ENCODE measurements around the gene ANK3. TPM values are rescaled to one million over a fixed set of nuclear protein-coding genes. Genes with fewer than 3 reads are reported as not detected.

ANK3 gene
- total and polyA plus RNA-seq, 8 donors = 3.3 to 28.5 (median 17.3) TPM

DNA sequence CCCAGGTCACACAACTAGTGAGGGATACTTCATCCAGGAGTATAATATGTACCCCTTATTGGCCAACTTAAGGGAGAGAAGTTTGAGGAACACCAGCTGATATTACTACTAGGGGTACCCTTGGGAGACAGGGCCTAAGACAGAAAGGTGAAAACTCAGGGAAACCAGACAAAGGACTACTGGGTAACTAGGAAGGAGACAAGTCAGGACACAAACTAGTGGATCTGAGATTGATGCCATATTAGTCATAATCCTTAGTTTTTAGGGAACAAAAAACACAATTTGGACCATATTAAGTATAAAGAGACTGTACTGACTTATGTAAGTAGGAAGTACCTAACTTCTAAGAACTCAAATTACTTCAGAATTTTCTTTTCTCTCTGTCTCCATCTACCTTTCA lies 404.0 kb downstream of the ANK3 start:
- H3K36me3 ChIP-seq = no peaks in the 10 kb centered on the region

DNA sequence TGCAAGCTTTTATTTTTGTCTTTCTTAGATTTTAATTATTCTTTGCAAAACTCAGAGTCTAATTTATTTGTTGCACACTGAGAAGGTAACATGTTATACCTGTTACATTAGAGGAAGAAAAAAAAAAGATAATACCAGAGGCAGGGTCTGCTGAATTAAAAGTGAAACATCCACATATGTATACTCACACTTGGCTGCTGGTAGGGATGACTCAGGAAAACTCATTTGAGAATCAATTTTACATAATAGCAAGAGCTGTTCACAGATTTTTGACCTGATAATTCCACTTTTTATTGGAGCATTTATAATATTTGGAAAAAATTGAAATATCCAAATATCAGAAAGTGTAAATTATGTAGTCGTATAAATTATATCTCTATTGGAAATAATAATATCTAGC lies 405.3 kb downstream of the ANK3 start:
- WGBS, 2 donors = 92 to 98% methylated on average over 1 of the region's 1 CpG
- no peaks in the 10 kb centered on the region for H3K36me3 ChIP-seq
- no peak for ATAC-seq
- H3K27ac ChIP-seq = no peak overlapping the region
- no peak for DNase-seq
- no peaks in the 10 kb centered on the region for H3K4me1 ChIP-seq
- no peak overlapping the region for H3K4me3 ChIP-seq
- no peaks in the 10 kb centered on the region for H3K9me3 ChIP-seq
- intact Hi-C loops (cut with DNase I) = no loop called here
- FAIRE-seq = no peak
- H3K27me3 ChIP-seq = no peaks in the 10 kb centered on the region
- TF ChIP-seq, protein P1, sequence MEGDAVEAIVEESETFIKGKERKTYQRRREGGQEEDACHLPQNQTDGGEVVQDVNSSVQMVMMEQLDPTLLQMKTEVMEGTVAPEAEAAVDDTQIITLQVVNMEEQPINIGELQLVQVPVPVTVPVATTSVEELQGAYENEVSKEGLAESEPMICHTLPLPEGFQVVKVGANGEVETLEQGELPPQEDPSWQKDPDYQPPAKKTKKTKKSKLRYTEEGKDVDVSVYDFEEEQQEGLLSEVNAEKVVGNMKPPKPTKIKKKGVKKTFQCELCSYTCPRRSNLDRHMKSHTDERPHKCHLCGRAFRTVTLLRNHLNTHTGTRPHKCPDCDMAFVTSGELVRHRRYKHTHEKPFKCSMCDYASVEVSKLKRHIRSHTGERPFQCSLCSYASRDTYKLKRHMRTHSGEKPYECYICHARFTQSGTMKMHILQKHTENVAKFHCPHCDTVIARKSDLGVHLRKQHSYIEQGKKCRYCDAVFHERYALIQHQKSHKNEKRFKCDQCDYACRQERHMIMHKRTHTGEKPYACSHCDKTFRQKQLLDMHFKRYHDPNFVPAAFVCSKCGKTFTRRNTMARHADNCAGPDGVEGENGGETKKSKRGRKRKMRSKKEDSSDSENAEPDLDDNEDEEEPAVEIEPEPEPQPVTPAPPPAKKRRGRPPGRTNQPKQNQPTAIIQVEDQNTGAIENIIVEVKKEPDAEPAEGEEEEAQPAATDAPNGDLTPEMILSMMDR (IDR thresholded peaks at IDR 0.05) = no peak

More for the DNA sequence above, 404.0 kb downstream of the ANK3 start:
- intact Hi-C loops (cut with DNase I) = no loop called here
- no peak for DNase-seq
- Histone ChIP-seq H3K27me3 (no peaks in the 10 kb centered on the region), H3K27ac (no peak overlapping the region), H3K4me3 (no peak overlapping the region), H3K9me3 (no peaks in the 10 kb centered on the region), H3K4me1 (no peaks in the 10 kb centered on the region)
- TF ChIP-seq, protein P1 (IDR thresholded peaks at IDR 0.05) = no peak
- FAIRE-seq = no peak
- ATAC-seq = no peak

DNA sequence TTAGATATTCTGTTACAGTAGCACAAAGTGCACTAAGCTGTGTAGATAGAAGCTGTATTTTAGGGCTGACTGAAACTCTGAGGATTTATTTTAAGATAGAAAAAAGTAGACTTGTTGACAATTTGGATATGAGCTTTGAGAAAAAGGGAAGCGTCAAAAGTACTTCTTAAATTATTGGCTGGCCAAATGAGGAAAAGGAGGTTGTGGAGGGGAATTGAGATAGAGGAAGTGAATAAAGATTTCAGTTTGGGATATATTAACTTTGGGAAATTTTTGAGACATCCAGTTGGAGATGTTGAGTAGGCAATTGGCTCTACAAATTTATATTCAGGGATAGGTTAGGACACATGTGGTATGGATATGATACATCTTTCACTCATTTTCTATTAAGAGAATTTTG lies 409.3 kb downstream of the ANK3 start:
- 93 to 97% methylated on average over 1 of the region's 1 CpG for WGBS, 2 donors
- FAIRE-seq = no peak
- no peaks in the 10 kb centered on the region for H3K36me3 ChIP-seq
- ATAC-seq = no peak
- no peaks in the 10 kb centered on the region for H3K27me3 ChIP-seq
- intact Hi-C loops (cut with DNase I) = no loop called here
- no peaks in the 10 kb centered on the region for H3K4me1 ChIP-seq
- H3K27ac ChIP-seq = no peak overlapping the region
- no peak overlapping the region for H3K4me3 ChIP-seq
- DNase-seq = no peak
- no peaks in the 10 kb centered on the region for H3K9me3 ChIP-seq
- TF ChIP-seq, protein P1 (IDR thresholded peaks at IDR 0.05) = no peak

DNA sequence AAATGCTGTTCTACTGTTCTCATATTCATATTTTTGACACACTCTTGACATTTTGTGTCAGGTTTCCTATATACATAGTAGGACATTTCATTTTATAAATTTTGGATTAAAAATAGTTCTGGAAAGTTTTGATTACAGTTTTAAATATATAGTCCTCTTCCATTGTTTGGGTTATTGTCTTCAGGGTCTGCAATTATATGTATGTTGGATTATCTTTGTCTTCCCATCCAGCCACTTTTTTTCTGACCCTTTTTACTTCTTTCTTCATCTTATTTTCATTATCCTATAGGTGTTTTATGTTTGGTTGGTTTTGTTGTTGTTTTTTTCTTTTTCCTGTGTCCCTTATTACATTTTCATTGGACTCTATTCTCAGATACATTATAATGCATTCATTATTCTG lies 412.2 kb downstream of the ANK3 start:
- no peaks in the 10 kb centered on the region for H3K27me3 ChIP-seq
- no peak overlapping the region for H3K27ac ChIP-seq
- no peak for ATAC-seq
- TF ChIP-seq, protein P1 (IDR thresholded peaks at IDR 0.05) = no peak
- no peaks in the 10 kb centered on the region for H3K36me3 ChIP-seq
- no peaks in the 10 kb centered on the region for H3K9me3 ChIP-seq
- DNase-seq = no peak
- no peak overlapping the region for H3K4me3 ChIP-seq
- H3K4me1 ChIP-seq = no peaks in the 10 kb centered on the region
- intact Hi-C loops (cut with DNase I) = no loop called here
- FAIRE-seq = no peak

DNA sequence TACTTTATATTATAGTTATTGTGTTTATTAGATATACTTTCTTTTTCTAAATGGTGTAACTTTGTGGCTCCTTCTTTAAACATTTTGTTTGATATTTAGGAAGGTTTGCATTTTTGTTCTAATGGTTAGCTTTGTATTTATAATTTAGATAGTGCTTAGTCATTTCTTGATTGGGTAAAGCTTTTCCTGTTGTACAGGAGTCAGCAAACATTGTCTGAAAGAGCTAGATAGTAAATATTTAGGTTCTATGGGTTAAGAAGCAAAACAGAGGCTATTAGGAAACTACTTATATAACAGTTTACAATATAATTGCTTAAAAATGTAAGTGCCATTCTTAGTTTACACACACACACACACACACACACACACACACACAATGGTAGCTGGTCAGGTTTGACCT lies 412.8 kb downstream of the ANK3 start:
- ATAC-seq = no peak
- no peak for DNase-seq
- Histone ChIP-seq H3K27ac (no peak overlapping the region), H3K4me1 (no peaks in the 10 kb centered on the region), H3K27me3 (no peaks in the 10 kb centered on the region), H3K36me3 (no peaks in the 10 kb centered on the region), H3K9me3 (no peaks in the 10 kb centered on the region), H3K4me3 (no peak overlapping the region)
- TF ChIP-seq, protein P1 (IDR thresholded peaks at IDR 0.05) = no peak
- no peak for FAIRE-seq
- intact Hi-C loops (cut with DNase I) = no loop called here

Measured in pancreas (tissue), 10 donors.